Common myeloid progenitor, CD34-positive (primary cell): ENCODE data around the gene LRRC8A.

Source experiments
- CTCF ChIA-PET: fragments of 350-600 bp; sonication (Branson Sonifier 250); formaldehyde crosslinking; loops from one replicate; lab custom pipeline; 2021; ENCODE audit warnings: antibody characterized with exemption; lab: Charles Lee
- POLR2A ChIA-PET: fragments of 350-600 bp; sonication (Branson Sonifier 250); formaldehyde crosslinking; loops from one replicate; lab custom pipeline; 2021; ENCODE audit warnings: antibody characterized with exemption; lab: Charles Lee
- DNase-seq, 3 donors: peaks; one replicate each; pipeline versions ENCODE4 v3.0.0 to v3.0.0-alpha.2; 2013
- H3K27ac ChIP-seq, 2 experiments: 1 replicate in 1 of 2; 2 replicates in 1 of 2; pipeline ENCODE4 v1.7.0; 2013; ENCODE audit warnings: inconsistent platforms in 2 of 2, low read length in 2 of 2, mild to moderate bottlenecking in 2 of 2, low read depth in 1 of 2, moderate library complexity in 1 of 2; ENCODE audit not compliant: severe bottlenecking in 2 of 2, insufficient read depth in 1 of 2, poor library complexity in 1 of 2
- H3K27me3 ChIP-seq, 5 experiments: replicated peaks in 2 of 5; 1 replicate in 3 of 5; 2 replicates in 2 of 5; pipeline versions ENCODE4 v1.6.1 to v1.7.0; 2013; ENCODE audit warnings: low read length in 4 of 5, mild to moderate bottlenecking in 2 of 5, moderate library complexity in 2 of 5, inconsistent platforms in 1 of 5; ENCODE audit not compliant: insufficient read depth in 5 of 5, control insufficient read depth in 4 of 5
- H3K36me3 ChIP-seq, 4 experiments: 1 replicate in 2 of 4; 2 replicates in 2 of 4; pipeline versions ENCODE4 v1.6.1 to v1.7.0; 2013; ENCODE audit warnings: low read length in 3 of 4, control low read depth in 1 of 4, mild to moderate bottlenecking in 1 of 4; ENCODE audit not compliant: control insufficient read depth in 4 of 4, insufficient read depth in 4 of 4
- H3K4me1 ChIP-seq, 4 experiments: 1 replicate in 3 of 4; 2 replicates in 1 of 4; pipeline versions ENCODE4 v1.6.1 to v1.7.1; 2013; ENCODE audit warnings: low read length in 3 of 4, mild to moderate bottlenecking in 3 of 4, control low read depth in 1 of 4, inconsistent platforms in 1 of 4, moderate library complexity in 1 of 4; ENCODE audit not compliant: control insufficient read depth in 4 of 4, insufficient read depth in 4 of 4; ENCODE audit errors: control extremely low read depth in 1 of 4
- H3K4me3 ChIP-seq, 7 experiments: 1 replicate in 4 of 7; 2 replicates in 3 of 7; pipeline versions ENCODE4 v1.5.1 to v1.7.0; 2013; ENCODE audit warnings: mild to moderate bottlenecking in 7 of 7, low read length in 6 of 7, moderate library complexity in 6 of 7, inconsistent platforms in 2 of 7, low read depth in 2 of 7, control low read depth in 1 of 7; ENCODE audit not compliant: insufficient read depth in 4 of 7, control insufficient read depth in 1 of 7; ENCODE audit errors: extremely low read depth in 1 of 7
- H3K9me3 ChIP-seq, 5 experiments: 1 replicate in 4 of 5; 2 replicates in 1 of 5; pipeline versions ENCODE4 v1.6.1 to v1.7.1; 2013; ENCODE audit warnings: low read length in 4 of 5, mild to moderate bottlenecking in 2 of 5, inconsistent platforms in 1 of 5, low read depth in 1 of 5, moderate library complexity in 1 of 5; ENCODE audit not compliant: control insufficient read depth in 4 of 5, insufficient read depth in 2 of 5; ENCODE audit errors: control extremely low read depth in 1 of 5
- WGBS: methylation state at CpG from one replicate; pipeline ENCODE4 v1.1.5; 2013; ENCODE audit not compliant: insufficient coverage; 5-methylcytosine and 5-hydroxymethylcytosine counted together

LRRC8A gene

DNA sequence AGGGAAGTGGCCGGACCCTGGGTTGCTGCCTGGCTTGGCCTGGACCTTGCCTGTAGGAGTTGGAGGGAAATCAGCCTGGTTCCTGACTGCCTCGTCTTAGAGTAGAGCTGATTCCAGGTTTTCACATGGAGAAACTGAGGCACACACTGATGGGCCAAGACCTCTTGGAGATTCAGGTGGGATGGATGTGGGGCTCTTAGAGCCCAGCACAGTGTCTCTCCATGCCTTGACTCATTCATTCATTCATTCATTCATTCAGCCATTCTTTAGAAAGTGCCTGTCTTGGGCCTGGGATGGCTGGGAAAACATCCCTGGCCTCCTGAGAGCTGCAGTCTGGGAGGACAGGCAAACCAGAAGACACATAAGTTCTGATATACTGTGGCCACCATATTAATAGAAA, 2.2 kb downstream of the LRRC8A start:
- ChIA-PET CTCF (interaction anchor here (1.5 kb wide), 1 partner anchor 11 kb away, joined by 3 read pairs; no protein-coding TSS in a partner anchor), POLR2A (no interaction called here)
- Histone ChIP-seq H3K4me1 (peaks cover 0 to 32% (median 23%) of the 10 kb centered on the region in 4 experiments), H3K36me3 (peaks cover 3 to 40% (median 26%) of the 10 kb centered on the region in 4 experiments), H3K9me3 (no peaks in the 10 kb centered on the region), H3K27me3 (no peaks in the 10 kb centered on the region), H3K4me3 (no peak overlapping the region), H3K27ac (no peak overlapping the region)
- DNase-seq, result no peak
- 80% methylated on average over 2 of the region's 2 CpGs for WGBS

GRCh38 chr9:128885376-128885775, 3.4 kb downstream of the LRRC8A start:
- DNase-seq, result no peak
- no peak overlapping the region for H3K27ac ChIP-seq
- CTCF ChIA-PET, result interaction anchor here (1.5 kb wide), 1 partner anchor 10 kb away, joined by 3 read pairs; no protein-coding TSS in a partner anchor
- no peaks in the 10 kb centered on the region for H3K27me3 ChIP-seq
- WGBS, result 96% methylated on average over 8 of the region's 8 CpGs
- POLR2A ChIA-PET, result no interaction called here
- H3K4me3 ChIP-seq, result no peak overlapping the region
- peaks cover 3 to 45% (median 31%) of the 10 kb centered on the region in 4 experiments for H3K36me3 ChIP-seq
- H3K4me1 ChIP-seq, result peaks cover 0 to 29% (median 22%) of the 10 kb centered on the region in 4 experiments
- no peaks in the 10 kb centered on the region for H3K9me3 ChIP-seq

DNA sequence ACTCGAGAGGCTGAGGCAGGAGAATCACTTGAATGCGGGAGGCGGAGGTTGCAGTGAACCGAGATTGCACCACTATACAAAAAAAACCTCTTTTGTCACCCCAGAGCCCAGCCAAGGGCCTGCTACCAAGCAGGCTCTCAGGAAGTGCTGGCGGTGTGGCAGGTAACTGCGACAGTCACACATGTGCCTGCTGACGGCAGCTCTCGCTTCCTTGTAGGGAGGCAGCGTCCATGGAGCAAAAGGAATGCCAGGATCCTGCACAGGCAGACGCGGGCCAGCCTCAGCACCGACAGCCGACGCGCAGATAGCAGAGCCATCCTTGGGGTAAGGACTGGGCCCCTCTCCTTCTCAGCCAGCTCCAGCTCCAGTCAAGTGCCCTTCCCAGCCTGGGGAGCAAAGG, 3.9 kb downstream of the LRRC8A start:
- H3K27ac ChIP-seq, result peak overlapping the region in 1 of 2 experiments; percentile 0
- no peaks in the 10 kb centered on the region for H3K27me3 ChIP-seq
- 100% methylated on average over 14 of the region's 15 CpGs for WGBS
- H3K36me3 ChIP-seq, result peaks cover 3 to 48% (median 32%) of the 10 kb centered on the region in 4 experiments
- no peaks in the 10 kb centered on the region for H3K9me3 ChIP-seq
- ChIA-PET CTCF (interaction anchor here (1.1 to 1.5 kb wide), 3 partner anchors 10 to 37 kb away, joined by 3 to 5 read pairs (median 3); no protein-coding TSS in a partner anchor), POLR2A (no interaction called here)
- no peak for DNase-seq
- no peak overlapping the region for H3K4me3 ChIP-seq
- H3K4me1 ChIP-seq, result peaks cover 0 to 27% (median 21%) of the 10 kb centered on the region in 4 experiments

DNA sequence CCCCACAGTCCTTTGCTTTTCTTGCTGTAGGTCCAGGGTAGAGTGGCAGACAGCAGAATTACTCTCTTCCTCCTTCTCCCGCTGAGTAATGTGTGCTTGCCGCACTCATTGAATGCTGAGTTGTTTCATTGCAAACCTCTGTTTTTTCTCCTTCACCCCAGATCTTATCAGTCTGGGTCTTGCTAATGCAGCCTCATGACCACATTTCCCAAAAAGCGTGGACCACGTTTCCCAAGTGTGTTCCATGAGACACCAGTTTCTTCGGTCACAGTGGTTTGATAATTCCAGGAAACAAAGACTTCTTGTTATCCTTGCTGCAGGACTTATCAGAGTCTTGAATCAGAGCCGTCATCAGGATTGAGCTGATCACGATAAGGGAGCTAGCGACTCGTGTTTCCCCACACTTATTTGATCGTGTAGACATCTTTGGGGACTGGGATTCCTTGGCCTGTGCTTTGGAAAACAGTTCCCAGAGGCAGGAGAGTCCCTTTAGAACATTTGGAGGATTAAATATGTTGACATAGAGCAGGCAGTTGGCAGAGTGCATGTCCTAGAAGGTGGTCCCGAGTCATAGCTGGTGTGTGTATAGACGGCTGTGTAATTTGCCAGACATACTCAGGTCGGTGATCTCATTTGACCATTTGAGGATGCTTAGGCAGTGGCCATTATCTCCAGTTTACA, 4.4 kb downstream of the LRRC8A start:
- ChIA-PET CTCF (interaction anchor here (1.1 to 1.8 kb wide), 3 partner anchors 15 to 40 kb away, joined by 3 to 7 read pairs (median 5); no protein-coding TSS in a partner anchor), POLR2A (no interaction called here)
- DNase-seq, result no peak
- WGBS, result 86% methylated on average over 13 of the region's 13 CpGs
- H3K27me3 ChIP-seq, result no peaks in the 10 kb centered on the region
- H3K36me3 ChIP-seq, result peaks cover 3 to 50% (median 33%) of the 10 kb centered on the region in 4 experiments
- no peaks in the 10 kb centered on the region for H3K9me3 ChIP-seq
- H3K4me3 ChIP-seq, result no peak overlapping the region
- H3K4me1 ChIP-seq, result peaks cover 0 to 26% (median 20%) of the 10 kb centered on the region in 4 experiments
- H3K27ac ChIP-seq, result no peak overlapping the region

- ChIA-PET CTCF (interaction anchor here (1.2 to 1.8 kb wide), 2 partner anchors 36 to 40 kb away, joined by 3 to 7 read pairs; no protein-coding TSS in a partner anchor), POLR2A (no interaction called here)
- Histone ChIP-seq H3K27ac (no peak overlapping the region), H3K9me3 (no peaks in the 10 kb centered on the region), H3K4me3 (no peak overlapping the region), H3K36me3 (peaks cover 3 to 53% (median 37%) of the 10 kb centered on the region in 4 experiments), H3K4me1 (peaks cover 0 to 26% (median 19%) of the 10 kb centered on the region in 4 experiments), H3K27me3 (no peaks in the 10 kb centered on the region)
- no peak for DNase-seq
- WGBS, result 100% methylated on average over 1 of the region's 3 CpGs
Measured at GRCh38 chr9:128887049-128887448, 5.1 kb downstream of the LRRC8A start.

DNA sequence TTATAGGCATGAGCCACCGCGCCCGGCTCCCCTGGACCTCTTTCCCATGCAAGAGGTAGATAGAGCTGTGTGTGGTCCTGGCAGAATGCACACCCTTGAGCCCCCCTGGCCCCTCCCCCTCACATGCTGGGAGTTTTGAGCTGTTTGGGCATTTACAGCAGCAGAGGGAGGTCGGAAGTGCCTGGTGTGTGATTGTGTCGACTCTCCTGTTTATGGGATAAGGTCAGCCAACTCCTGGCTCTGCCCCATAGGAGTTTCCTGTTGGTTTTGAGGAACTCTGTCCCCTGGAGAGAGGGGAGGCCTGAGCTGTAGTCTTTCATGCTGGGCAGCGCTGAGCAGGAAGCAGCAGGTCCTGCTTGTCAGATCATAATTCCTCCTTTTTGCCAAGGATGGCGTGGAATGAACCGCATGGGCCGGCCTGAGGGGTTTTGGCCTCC, 6.0 kb downstream of the LRRC8A start:
- CTCF ChIA-PET, result interaction anchor here (1.8 kb wide), 1 partner anchor 39 kb away, joined by 7 read pairs; no protein-coding TSS in a partner anchor
- Histone ChIP-seq H3K27me3 (no peaks in the 10 kb centered on the region), H3K4me1 (peaks cover 0 to 23% (median 15%) of the 10 kb centered on the region in 4 experiments), H3K36me3 (peaks cover 3 to 61% (median 43%) of the 10 kb centered on the region in 4 experiments), H3K4me3 (no peak overlapping the region), H3K9me3 (no peaks in the 10 kb centered on the region), H3K27ac (peak overlapping the region in 1 of 2 experiments; percentile 36)
- 60% methylated on average over 8 of the region's 9 CpGs for WGBS
- POLR2A ChIA-PET, result interaction anchor here (0.6 kb wide), 1 partner anchor 818 kb away, joined by 3 read pairs; no protein-coding TSS in a partner anchor
- no peak for DNase-seq
